C4-2B (cell line): Measurements from ENCODE around the gene PUS3.

Experiments
- ZFX ChIP-seq: fragments of 450-650 bp; IDR thresholded peaks from 2 replicates; pipeline ENCODE4 v1.6.1; 2017
- TF ChIP-seq, protein P1 (sequence below): fragments of 450-650 bp; conservative IDR thresholded peaks from 2 replicates; pipeline ENCODE4 v1.5.1; 2017; ENCODE audit warnings: mild to moderate bottlenecking

DNA sequence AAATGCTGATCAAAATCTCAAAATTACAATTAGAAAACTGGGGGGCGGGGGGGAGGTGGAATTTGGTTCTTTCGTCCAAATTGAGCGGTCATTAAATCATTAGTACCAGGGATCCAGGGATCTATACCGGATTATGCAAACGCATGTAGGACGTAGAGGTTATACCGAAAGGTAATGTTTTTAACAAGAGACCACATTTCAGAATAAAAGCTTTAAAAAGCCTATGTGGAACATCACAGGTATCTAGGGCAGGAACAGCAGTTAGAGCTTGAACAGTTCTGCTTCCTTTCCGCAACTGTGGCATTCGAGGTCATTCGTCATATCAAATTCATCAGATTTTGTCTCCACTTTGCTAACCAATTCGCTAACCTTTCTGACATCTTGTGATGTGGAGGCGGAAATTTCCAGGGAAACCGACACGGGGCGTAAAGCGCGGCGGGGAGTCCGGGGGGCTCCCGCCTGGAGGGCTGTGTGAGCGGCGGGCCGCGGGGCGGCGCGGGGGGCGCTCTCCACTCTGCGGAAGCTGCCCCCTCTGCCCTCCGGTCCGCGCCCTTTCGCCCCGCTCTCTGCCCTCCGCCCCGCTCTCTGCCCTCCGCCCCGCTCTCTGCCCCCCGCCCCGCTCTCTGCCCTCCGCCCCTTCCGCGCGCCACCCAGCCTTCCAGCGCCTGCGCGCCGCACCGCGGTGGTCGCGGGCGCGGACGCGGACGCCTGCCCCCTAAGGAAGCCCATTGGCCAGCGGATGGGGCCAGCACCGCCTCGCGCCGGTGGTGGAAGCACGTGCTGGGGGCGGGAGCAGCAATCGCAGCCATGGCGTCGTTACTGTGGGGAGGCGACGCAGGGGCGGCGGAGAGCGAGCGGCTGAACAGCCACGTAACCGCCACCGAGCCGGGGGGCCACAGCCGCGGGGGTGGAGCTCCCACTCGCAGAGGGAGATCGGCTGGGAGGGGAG, 979 bp upstream of the PUS3 start, which contains the start of gene DDX25:
- TF ChIP-seq, protein P1, sequence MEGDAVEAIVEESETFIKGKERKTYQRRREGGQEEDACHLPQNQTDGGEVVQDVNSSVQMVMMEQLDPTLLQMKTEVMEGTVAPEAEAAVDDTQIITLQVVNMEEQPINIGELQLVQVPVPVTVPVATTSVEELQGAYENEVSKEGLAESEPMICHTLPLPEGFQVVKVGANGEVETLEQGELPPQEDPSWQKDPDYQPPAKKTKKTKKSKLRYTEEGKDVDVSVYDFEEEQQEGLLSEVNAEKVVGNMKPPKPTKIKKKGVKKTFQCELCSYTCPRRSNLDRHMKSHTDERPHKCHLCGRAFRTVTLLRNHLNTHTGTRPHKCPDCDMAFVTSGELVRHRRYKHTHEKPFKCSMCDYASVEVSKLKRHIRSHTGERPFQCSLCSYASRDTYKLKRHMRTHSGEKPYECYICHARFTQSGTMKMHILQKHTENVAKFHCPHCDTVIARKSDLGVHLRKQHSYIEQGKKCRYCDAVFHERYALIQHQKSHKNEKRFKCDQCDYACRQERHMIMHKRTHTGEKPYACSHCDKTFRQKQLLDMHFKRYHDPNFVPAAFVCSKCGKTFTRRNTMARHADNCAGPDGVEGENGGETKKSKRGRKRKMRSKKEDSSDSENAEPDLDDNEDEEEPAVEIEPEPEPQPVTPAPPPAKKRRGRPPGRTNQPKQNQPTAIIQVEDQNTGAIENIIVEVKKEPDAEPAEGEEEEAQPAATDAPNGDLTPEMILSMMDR: no peak
- TF ChIP-seq ZFX: no peak
